Stimulated activated CD8-positive, alpha-beta memory T cell treated with anti-CD3 and anti-CD28 coated beads, Interleukin-4, amount 100 ng/mL, for 1 hour (primary cell): ENCODE data around the gene FGL2.
"Not testable (repeated sequence)": the region's sequence is repeated elsewhere in the genome, so short reads cannot be mapped to it uniquely, and the experiment has no call there.

Experiments
- DNase-seq, 2 donors: peaks; one replicate each; pipeline ENCODE4 v3.0.0-alpha.2; 2020; ENCODE audit warnings: low read depth in 2 of 2, low spot score in 1 of 2

Gene FGL2

GRCh38 chr7:77217474-77218185 is 18.0 kb upstream of the FGL2 start:
- DNase-seq: no peak

- no peak for DNase-seq
Measured at GRCh38 chr7:77216181-77216845, 16.7 kb upstream of the FGL2 start.

- DNase-seq: no peak
Measured at GRCh38 chr7:77209479-77210139, 10.0 kb upstream of the FGL2 start.

- no peak for DNase-seq
Measured at GRCh38 chr7:77208416-77208815, 8.8 kb upstream of the FGL2 start.

GRCh38 chr7:77205706-77206105 is 6.1 kb upstream of the FGL2 start:
- no peak for DNase-seq

GRCh38 chr7:77202481-77202976 is 2.9 kb upstream of the FGL2 start:
- no peak for DNase-seq

- no peak for DNase-seq
Measured at GRCh38 chr7:77200542-77200941, 923 bp upstream of the FGL2 start.

- no peak for DNase-seq
Measured at GRCh38 chr7:77197141-77197540, 2.5 kb downstream of the FGL2 start.

GRCh38 chr7:77188731-77189437 is 10.7 kb downstream of the FGL2 start:
- no peak for DNase-seq

GRCh38 chr7:77185866-77186265 is 13.8 kb downstream of the FGL2 start:
- DNase-seq: no peak

GRCh38 chr7:77184990-77185389 is 14.6 kb downstream of the FGL2 start:
- DNase-seq: no peak

- no peak for DNase-seq
Measured at GRCh38 chr7:77184463-77184862, 15.2 kb downstream of the FGL2 start.

GRCh38 chr7:77182261-77182660 is 17.4 kb downstream of the FGL2 start:
- DNase-seq: no peak

- no peak for DNase-seq
Measured at GRCh38 chr7:77181734-77182133, 17.9 kb downstream of the FGL2 start.

- no peak for DNase-seq
Measured at GRCh38 chr7:77181015-77181595, 18.5 kb downstream of the FGL2 start.

- not testable (repeated sequence) for DNase-seq
Measured at GRCh38 chr7:77178024-77178423, 21.6 kb downstream of the FGL2 start.

- not testable (repeated sequence) for DNase-seq
Measured at GRCh38 chr7:77177321-77177904, 22.2 kb downstream of the FGL2 start.

GRCh38 chr7:77175274-77175800 is 24.3 kb downstream of the FGL2 start:
- DNase-seq: not testable (repeated sequence)

GRCh38 chr7:77174418-77174817 is 25.2 kb downstream of the FGL2 start:
- DNase-seq: not testable (repeated sequence)

GRCh38 chr7:77172437-77173172 is 27.0 kb downstream of the FGL2 start:
- not testable (repeated sequence) for DNase-seq
